Endodermal cell (in vitro differentiated cells): Measurements from ENCODE around the gene POLR2L. TPM values are rescaled to one million over a fixed set of nuclear protein-coding genes. Genes with fewer than 3 reads are reported as not detected.

Experiments used
- DNase-seq: peaks from one replicate; pipeline ENCODE4 v3.0.0-alpha.2; 2017
- H3K27ac ChIP-seq: 2 replicates; pipeline ENCODE4 v1.5.1; 2013; ENCODE audit warnings: mild to moderate bottlenecking, low read depth, low read length, moderate library complexity
- H3K27me3 ChIP-seq: 2 replicates; pipeline ENCODE4 v1.6.1; 2013; ENCODE audit warnings: mild to moderate bottlenecking, low read length, moderate library complexity; ENCODE audit not compliant: insufficient read depth, control insufficient read depth, poor library complexity, severe bottlenecking
- H3K36me3 ChIP-seq: 2 replicates; pipeline ENCODE4 v1.7.0; 2013; ENCODE audit warnings: mild to moderate bottlenecking, low read length, moderate library complexity; ENCODE audit not compliant: control insufficient read depth, insufficient read depth
- H3K4me1 ChIP-seq: one replicate; pipeline ENCODE4 v1.7.0; 2013; ENCODE audit warnings: low read length; ENCODE audit not compliant: control insufficient read depth, insufficient read depth
- H3K4me3 ChIP-seq: 2 replicates; pipeline ENCODE4 v1.5.1; 2013; ENCODE audit warnings: mild to moderate bottlenecking, low read length, moderate library complexity
- H3K9ac ChIP-seq: 2 replicates; pipeline ENCODE4 v1.6.1; 2013; ENCODE audit warnings: mild to moderate bottlenecking, low read length, moderate library complexity; ENCODE audit not compliant: poor library complexity, severe bottlenecking; ENCODE audit errors: extremely low read depth
- H3K9me3 ChIP-seq: 2 replicates; pipeline ENCODE4 v1.6.1; 2013; ENCODE audit warnings: mild to moderate bottlenecking, low read length, moderate library complexity; ENCODE audit not compliant: control insufficient read depth
- H3K27ac Mint-ChIP-seq: 2 replicates; pipeline ENCODE4 v1.8.0; 2020; ENCODE audit warnings: mixed read lengths
- H3K27me3 Mint-ChIP-seq: 2 replicates; pipeline ENCODE4 v1.8.0; 2021; ENCODE audit warnings: mild to moderate bottlenecking, mixed read lengths; ENCODE audit not compliant: insufficient read depth
- H3K36me3 Mint-ChIP-seq: 2 replicates; pipeline ENCODE4 v1.8.0; 2020; ENCODE audit warnings: low read depth, mixed read lengths
- H3K4me1 Mint-ChIP-seq: 2 replicates; pipeline ENCODE4 v1.8.0; 2020; ENCODE audit warnings: mixed read lengths
- H3K4me3 Mint-ChIP-seq: 2 replicates; pipeline ENCODE4 v1.8.0; 2020; ENCODE audit warnings: mild to moderate bottlenecking, moderate library complexity, mixed read lengths
- H3K9me3 Mint-ChIP-seq: 2 replicates; pipeline ENCODE4 v1.8.0; 2020; ENCODE audit warnings: mild to moderate bottlenecking, mixed read lengths
- WGBS, 2 experiments: methylation state at CpG; one replicate each; pipeline versions ENCODE4 v1.1.5 to v1.1.7; 2013; ENCODE audit warnings: missing lambda C conversion rate in 2 of 2, mixed read lengths in 1 of 2; ENCODE audit not compliant: insufficient coverage in 1 of 2, insufficient read length in 1 of 2; 5-methylcytosine and 5-hydroxymethylcytosine counted together
- total RNA-seq, 2 donors: library from RNA; stranded (reverse); fragmentation: NEBNext Ultra II Directional in 1 of 2; extraction: Animal tissue kit (Norgen Biotek cat#: 25700) in 1 of 2; gene quantifications; 2 replicates in 1 of 2; 3 replicates in 1 of 2; pipeline ENCODE4 v1.2.1, GENCODE V29; 2021
- TF ChIP-seq, protein P1 (sequence below): fragments of 200-600 bp; sonication (generic); conservative IDR thresholded peaks from 2 replicates; pipeline ENCODE4 v1.5.0; 2021; ENCODE audit warnings: antibody characterized with exemption, mild to moderate bottlenecking

POLR2L gene
- total RNA-seq, 2 donors from 2014 or later = 139 to 148 TPM

DNA sequence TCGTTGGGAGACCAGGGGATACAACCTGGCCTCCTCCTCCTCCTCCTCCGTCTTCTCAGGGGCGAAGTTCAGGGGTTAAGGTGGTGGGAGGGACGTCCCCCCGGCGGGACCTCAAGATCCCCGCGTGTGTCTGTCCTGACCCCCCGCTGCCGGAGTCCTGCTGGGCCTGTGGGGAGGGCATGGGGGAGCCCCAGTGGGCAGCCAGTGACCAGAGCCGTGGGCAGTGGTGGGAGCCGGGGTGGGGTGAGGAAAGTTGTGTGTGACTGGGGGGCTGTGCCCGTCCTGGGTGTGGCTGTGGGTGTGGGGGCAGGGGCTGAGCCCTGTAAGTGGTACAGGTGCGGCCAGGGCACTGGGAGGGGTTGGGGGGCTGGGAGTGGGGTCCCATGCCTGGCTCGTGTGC is 10.4 kb upstream of the POLR2L start:
- DNase-seq = no peak
- Histone ChIP-seq H3K27me3 (no peaks in the 10 kb centered on the region), H3K36me3 (no peaks in the 10 kb centered on the region), H3K9me3 (no peaks in the 10 kb centered on the region), H3K4me3 (no peak overlapping the region), H3K27ac (no peak overlapping the region), H3K4me1 (peaks cover 9% of the 10 kb centered on the region), H3K9ac (no peak overlapping the region)
- Mint-ChIP-seq H3K4me3 (no peak overlapping the region), H3K27ac (no peak overlapping the region), H3K4me1 (peaks cover 7% of the 10 kb centered on the region), H3K27me3 (peaks cover 5% of the 10 kb centered on the region), H3K9me3 (no peaks in the 10 kb centered on the region), H3K36me3 (peaks cover 3% of the 10 kb centered on the region)
- WGBS, 2 experiments = 83% methylated on average over 15 of the region's 15 CpGs; no CpG with 5 or more reads in 1 of the 2 experiments
- TF ChIP-seq, protein P1, sequence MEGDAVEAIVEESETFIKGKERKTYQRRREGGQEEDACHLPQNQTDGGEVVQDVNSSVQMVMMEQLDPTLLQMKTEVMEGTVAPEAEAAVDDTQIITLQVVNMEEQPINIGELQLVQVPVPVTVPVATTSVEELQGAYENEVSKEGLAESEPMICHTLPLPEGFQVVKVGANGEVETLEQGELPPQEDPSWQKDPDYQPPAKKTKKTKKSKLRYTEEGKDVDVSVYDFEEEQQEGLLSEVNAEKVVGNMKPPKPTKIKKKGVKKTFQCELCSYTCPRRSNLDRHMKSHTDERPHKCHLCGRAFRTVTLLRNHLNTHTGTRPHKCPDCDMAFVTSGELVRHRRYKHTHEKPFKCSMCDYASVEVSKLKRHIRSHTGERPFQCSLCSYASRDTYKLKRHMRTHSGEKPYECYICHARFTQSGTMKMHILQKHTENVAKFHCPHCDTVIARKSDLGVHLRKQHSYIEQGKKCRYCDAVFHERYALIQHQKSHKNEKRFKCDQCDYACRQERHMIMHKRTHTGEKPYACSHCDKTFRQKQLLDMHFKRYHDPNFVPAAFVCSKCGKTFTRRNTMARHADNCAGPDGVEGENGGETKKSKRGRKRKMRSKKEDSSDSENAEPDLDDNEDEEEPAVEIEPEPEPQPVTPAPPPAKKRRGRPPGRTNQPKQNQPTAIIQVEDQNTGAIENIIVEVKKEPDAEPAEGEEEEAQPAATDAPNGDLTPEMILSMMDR = no peak

DNA sequence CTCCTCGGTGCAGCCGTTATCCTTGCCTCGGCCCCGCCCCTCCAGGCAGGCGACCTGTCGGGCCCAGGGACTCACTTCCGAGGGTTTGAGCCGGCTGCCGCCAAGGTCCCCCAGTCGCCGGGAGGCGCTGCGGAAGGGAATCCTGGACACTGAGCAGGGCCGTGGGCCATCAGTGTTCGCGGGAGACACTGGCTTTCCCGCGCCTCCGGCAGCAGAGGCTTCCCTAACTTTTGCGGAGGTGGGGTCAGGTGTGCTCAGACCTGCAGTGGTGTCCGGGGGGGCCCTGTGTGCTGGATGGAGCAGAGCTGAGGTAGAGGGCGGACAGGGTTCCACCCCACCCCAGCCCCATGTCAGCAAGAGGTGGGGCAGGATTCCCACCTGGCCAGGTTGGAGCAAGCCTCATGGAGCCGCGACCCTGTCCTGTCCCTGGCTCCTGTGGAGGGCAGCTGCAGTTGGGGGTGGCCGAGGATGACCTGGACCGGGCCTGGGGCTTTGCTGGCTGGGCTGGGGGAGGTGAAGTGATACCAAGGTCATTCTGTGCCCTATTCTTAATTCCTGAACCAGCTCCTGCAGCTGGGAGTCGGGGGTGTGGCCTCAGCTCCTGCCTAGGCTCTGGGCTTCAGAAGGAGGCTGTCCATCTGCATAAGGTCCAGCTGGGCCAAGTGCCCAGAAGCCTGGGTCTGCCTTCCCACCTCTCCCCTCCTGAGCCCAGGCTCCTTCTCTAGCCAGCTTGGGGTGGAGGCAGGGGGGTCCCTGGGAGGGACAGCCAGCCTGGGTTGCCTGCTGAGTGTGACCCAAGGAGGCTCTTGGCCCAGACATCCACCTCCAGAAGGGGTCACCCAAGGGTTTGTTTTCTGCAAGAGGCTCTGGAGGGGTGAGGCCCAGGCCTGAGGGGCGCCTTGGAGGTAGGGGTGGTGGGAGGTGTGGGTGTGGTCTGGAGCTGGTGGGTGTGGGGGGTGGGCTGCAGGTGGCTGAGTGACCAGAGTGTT is 8.7 kb upstream of the POLR2L start:
- Mint-ChIP-seq H3K9me3 (no peaks in the 10 kb centered on the region), H3K4me3 (peak overlapping the region; percentile 53), H3K27me3 (peaks cover 7% of the 10 kb centered on the region), H3K36me3 (no peaks in the 10 kb centered on the region), H3K27ac (no peak overlapping the region), H3K4me1 (peaks cover 4% of the 10 kb centered on the region)
- Histone ChIP-seq H3K27me3 (no peaks in the 10 kb centered on the region), H3K27ac (no peak overlapping the region), H3K9me3 (no peaks in the 10 kb centered on the region), H3K9ac (no peak overlapping the region), H3K4me1 (peaks cover 11% of the 10 kb centered on the region), H3K4me3 (peak overlapping the region; percentile 69), H3K36me3 (no peaks in the 10 kb centered on the region)
- 30 to 61% methylated on average over 4 to 28 of the region's 28 CpGs for WGBS, 2 experiments
- peak; percentile 85 for DNase-seq
- TF ChIP-seq, protein P1 = peak; percentile 47

DNA sequence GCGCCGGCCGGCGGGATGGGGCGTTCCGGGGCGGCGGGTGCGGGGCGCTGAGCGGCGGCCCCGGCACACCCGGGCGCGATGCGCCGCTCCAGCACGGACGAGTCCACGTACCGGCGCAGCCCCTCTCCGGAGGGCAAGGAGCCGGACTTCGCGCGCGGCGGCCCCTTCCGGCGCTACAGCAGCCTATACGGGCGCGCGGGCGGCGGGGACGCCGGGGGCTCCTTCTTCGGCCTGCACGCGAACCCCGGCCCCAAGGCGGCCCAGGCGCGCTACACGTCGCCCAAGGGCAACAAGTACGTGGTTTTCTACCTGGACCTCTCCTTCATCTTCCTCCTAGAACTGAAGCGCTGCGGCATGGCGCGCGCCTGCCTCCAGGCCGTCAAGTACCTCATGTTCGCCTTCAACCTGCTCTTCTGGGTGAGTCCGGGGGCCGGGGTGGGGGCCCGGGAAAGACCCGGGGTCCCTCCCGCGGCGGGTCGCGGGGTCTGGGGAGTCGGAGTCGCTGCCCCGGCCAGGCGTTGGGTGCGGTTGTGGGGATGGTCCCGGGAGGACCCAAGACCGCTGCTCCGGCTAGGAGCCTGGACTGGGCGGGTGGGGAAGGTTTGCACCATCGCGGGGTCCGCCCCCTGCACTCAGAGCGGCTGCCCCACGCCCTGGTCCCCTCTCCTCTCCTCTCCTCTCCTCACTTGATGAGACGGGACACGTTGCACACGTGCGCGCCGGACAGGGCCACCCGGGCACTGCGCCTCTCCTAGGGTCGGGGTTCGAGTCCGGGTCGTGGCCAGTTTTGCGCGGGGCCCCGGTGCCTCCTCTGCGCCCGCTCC is 7.8 kb upstream of the POLR2L start:
- Mint-ChIP-seq H3K36me3 (no peaks in the 10 kb centered on the region), H3K27me3 (peaks cover 7% of the 10 kb centered on the region), H3K4me3 (peak overlapping the region; percentile 53), H3K27ac (no peak overlapping the region), H3K9me3 (no peaks in the 10 kb centered on the region), H3K4me1 (peaks cover 4% of the 10 kb centered on the region)
- DNase-seq = peak; percentile 74
- H3K27me3 ChIP-seq = no peaks in the 10 kb centered on the region
- H3K9ac ChIP-seq = peak overlapping the region; percentile 11
- TF ChIP-seq, protein P1 = no peak
- H3K4me1 ChIP-seq = peaks cover 20% of the 10 kb centered on the region
- H3K9me3 ChIP-seq = no peaks in the 10 kb centered on the region
- H3K36me3 ChIP-seq = no peaks in the 10 kb centered on the region
- no peak overlapping the region for H3K27ac ChIP-seq
- peak overlapping the region; percentile 69 for H3K4me3 ChIP-seq
- WGBS, 2 experiments = 2 to 3% methylated on average over 44 to 97 of the region's 97 CpGs
